ENCODE results near the gene ASMTL.

DNA sequence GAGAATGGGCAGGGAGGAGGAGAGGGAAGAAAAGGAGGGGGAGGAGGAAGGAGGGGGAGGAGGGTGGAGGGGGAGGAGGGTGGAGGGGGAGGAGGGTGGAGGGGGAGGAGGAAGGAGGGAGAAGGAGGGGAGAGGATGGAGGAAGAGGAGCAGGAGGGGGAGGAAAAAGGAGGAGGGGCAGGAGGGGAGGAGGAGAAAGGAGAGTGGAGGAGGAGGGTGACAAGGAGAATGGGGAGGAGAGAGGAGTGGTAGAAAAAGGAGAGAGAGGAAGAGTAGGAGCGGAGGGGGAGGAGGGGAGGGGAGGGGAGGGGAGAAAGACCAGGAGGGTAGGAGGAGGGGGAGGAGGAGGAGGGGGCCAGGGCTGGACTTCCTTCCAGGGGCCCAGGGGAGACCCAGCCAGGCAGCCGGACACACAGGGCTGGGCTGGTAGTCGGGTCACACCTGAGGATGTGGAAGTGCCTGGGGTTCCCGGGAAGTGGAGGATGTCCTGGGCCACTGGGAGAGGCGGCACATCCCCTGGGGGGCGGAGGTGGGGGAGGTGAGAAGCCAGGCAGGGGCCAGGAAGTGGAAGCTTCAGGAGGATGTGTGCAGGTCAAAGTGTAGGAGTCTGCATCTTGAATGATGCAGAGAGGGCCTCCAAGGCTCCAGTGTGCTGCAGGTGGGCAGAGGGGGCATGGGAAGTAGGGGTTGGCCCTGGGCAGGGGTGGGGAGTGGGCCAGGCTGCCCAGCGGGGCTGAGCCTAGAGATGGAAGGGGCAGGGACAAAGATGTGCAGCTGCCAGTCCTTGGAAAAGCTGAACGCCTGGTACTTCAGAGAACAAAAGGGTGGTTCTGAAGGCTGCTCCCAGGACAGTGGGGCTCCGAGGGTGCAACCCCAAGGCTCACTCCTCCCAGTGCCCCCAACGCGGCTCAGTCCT is 97.3 kb downstream of the ASMTL start:
- TF ChIP-seq POLR2AphosphoS5 (IDR thresholded peaks at IDR 0.05), result no peak
- TF ChIP-seq CTCF (IDR thresholded peaks at IDR 0.05), result no peak
- TF ChIP-seq POLR2A (IDR thresholded peaks at IDR 0.05), result no peak
- TF ChIP-seq EP300 (IDR thresholded peaks at IDR 0.05), result no peak
